Activated CD8-positive, alpha-beta memory T cell treated with anti-CD3 and anti-CD28 coated beads, Interleukin-2, amount 50 U/mL, for 1 hour (primary cell): Measurements from ENCODE around the gene IP6K2.

Source experiments
- DNase-seq: peaks from one replicate; pipeline ENCODE4 v3.0.0-alpha.2; 2020; ENCODE audit errors: extremely low read depth

Gene IP6K2

GRCh38 chr3:48690846-48691458 lies 26.1 kb downstream of the IP6K2 start:
- no peak for DNase-seq

GRCh38 chr3:48689384-48689783 lies 27.6 kb downstream of the IP6K2 start:
- DNase-seq, result no peak

- DNase-seq, result no peak
These were observed 28.3 kb downstream of the IP6K2 start for GRCh38 chr3:48688737-48689075.

GRCh38 chr3:48688032-48688736 lies 28.8 kb downstream of the IP6K2 start:
- no peak for DNase-seq

- no peak for DNase-seq
These were observed 29.8 kb downstream of the IP6K2 start for GRCh38 chr3:48687220-48687678.

GRCh38 chr3:48686538-48687219 lies 30.3 kb downstream of the IP6K2 start:
- no peak for DNase-seq

GRCh38 chr3:48685603-48686511 lies 31.2 kb downstream of the IP6K2 start, which contains the start of gene NCKIPSD:
TSS of gene NCKIPSD (minus strand) at chr3:48685915. CDS start at chr3:48685807, 108 bp downstream.
- DNase-seq, result peak; percentile 43

- no peak for DNase-seq
These were observed 31.8 kb downstream of the IP6K2 start for GRCh38 chr3:48685293-48685602.

- DNase-seq, result no peak
These were observed 32.4 kb downstream of the IP6K2 start for GRCh38 chr3:48684480-48685143.

GRCh38 chr3:48684054-48684349 lies 33.0 kb downstream of the IP6K2 start:
- no peak for DNase-seq

GRCh38 chr3:48682786-48683185 lies 34.2 kb downstream of the IP6K2 start:
- no peak for DNase-seq

- no peak for DNase-seq
These were observed 34.9 kb downstream of the IP6K2 start for GRCh38 chr3:48681974-48682610.

GRCh38 chr3:48681541-48681880 lies 35.5 kb downstream of the IP6K2 start:
- DNase-seq, result no peak

GRCh38 chr3:48680811-48681540 lies 36.0 kb downstream of the IP6K2 start:
- DNase-seq, result no peak

- no peak for DNase-seq
These were observed 37.3 kb downstream of the IP6K2 start for GRCh38 chr3:48679411-48680391.

- DNase-seq, result no peak
These were observed 38.2 kb downstream of the IP6K2 start for GRCh38 chr3:48678566-48679380.

GRCh38 chr3:48678056-48678455 lies 39.0 kb downstream of the IP6K2 start:
- no peak for DNase-seq

GRCh38 chr3:48674505-48674904 lies 42.5 kb downstream of the IP6K2 start:
- no peak for DNase-seq

- DNase-seq, result no peak
These were observed 44.5 kb downstream of the IP6K2 start for GRCh38 chr3:48672522-48672921.
